ENCODE results near the gene RABAC1.
"Not testable (repeated sequence)": the region's sequence is repeated elsewhere in the genome, so short reads cannot be mapped to it uniquely, and the experiment has no call there.

Gene RABAC1

DNA sequence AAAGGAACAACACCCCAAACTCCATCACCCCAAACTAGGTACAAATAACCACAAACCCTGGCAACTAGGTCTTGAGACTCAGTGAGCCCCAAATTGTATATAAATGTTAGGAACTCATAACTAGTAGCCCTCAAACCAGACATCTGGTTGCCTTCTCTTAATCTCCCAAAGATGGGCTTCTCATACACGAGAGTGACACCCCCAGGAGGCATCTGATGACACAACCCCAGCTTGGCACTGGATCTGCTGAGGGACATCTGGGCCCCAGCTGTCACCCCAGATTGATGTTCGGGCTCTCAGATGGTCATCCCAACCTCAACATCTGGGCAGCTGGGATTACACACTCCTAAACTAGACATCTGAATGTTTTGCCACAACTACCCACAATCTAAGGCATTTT is 14.8 kb downstream of the RABAC1 start:
- DNase-seq, result no peak

DNA sequence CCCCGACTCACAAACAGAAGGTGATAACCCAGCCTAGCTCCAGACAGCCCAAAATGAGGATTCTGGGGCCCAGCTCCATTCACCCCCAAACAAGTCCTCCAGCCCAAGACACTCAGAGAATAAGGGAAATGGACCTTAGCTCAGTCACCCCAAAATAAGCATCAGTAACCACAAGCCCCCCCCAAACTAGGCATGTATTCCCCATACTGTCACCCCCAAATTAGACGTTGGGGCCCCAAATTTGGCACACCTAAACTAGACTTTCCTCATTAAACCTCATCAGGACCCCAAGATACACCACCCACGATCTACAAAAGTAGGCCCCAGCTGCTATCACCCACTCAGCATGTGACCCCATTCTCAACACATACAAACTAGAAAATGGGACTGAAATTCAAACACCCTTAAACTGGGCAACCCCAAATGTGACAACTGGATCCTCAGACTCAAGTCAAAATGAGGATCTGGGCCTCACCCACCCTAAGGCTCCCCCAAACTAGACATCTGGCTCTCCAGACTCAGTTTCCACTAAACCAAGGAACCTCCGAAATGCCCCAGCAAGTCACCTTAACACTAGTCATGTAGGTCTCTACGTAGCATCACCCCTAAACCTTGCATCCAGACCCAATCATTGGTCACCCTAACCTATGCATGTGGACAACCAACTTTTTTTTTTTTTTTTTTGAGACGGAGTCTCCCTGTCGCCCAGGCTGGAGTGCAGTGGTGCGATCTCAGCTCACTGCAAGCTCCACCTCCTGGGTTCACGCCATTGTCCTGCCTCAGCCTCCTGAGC is 17.5 kb downstream of the RABAC1 start:
- DNase-seq, result no peak

DNA sequence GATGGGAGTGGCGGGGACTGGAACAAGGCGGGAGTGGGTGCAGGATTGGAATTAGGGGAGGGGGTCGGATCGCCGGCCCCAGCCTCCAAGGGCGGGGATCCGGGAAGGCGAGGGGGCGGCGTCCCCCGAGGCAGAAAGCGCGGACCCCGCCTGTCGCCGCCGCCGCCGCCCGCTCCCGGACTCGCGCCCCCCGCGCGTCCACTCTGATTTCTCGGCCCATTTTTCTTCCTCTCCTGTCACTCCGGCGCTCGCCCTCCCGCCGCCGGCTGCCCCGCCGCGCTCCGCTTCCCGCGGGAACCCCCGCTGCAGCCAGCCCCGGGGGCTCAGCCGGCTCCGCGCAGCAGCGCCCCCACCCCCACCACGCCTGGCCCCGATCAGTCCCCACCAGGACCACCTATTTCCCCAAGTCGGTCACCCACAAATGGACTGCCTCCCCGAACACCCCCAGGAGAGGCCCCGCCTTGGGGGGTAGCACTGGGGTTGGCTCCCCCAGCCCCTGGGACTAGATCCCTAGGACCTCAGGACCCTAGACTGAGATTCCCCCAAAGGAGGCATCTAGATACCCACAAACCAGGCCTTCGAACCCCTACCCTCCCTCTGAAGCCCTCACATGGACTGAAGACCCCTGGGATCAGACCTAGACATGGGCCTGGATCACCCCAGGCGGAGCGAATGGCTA is 18.3 kb downstream of the RABAC1 start:
- no peak for DNase-seq

DNA sequence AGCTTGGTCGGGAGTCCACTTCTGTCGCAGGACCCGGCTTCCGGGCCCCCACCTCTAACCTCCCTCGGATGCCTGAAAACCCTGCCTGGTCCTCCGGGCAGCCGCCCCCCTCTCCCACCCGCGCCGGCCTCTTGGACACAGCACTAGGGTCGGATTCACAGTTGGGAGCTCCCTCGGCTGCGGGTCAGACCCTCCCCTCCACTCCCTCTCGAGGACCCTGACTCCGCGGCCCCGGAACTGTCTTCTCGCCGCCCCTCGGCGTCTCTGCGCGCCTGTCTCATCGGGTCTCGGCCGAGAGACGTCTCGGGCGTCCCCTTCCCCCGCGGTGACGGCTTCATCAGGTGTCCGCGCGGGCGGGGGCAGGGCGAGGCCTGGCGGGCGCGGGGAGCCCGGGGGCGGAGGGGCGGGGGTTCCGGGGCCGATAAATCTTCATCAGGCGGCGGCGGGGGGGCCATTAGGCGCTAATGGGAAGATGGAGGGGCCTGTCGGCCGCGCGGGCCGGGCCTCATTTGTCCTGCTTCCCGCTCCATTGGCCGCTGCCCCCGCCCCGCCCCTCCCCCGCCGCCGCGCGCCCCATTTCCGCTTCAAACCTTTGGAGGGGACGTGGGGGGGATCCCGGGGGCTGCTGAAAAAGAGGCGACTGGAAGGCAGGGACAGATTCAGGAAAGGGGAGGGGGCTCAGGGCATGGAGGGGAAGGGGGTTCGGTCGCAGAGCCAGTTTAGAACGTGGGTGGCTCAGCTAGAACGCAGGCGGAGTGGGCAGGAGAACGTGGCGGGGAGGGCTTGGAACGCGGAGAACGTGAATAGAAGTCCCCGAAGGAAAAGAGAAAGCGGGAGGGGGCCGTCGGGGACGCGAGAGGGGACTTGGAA is 19.0 kb downstream of the RABAC1 start:
- peak in 1 of 2 donors; percentile 31 for DNase-seq

DNA sequence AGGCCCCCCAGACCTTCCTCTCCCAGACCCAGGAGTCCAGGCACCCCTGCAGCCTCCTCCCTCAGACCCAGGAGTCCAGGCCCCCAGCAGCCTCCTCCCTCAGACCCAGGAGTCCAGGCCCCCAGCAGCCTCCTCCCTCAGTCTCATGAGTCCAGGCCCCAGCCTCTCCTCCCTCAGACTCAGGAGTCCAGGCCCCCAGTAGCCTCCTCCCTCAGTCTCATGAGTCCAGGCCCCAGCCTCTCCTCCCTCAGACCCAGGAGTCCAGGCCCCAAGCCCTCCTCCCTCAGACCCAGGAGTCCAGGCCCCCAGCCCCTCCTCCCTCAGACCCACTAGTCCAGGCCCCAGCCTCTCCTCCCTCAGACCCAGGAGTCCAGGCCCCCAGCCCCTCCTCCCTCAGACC is 19.9 kb downstream of the RABAC1 start:
- DNase-seq, result not testable (repeated sequence)

DNA sequence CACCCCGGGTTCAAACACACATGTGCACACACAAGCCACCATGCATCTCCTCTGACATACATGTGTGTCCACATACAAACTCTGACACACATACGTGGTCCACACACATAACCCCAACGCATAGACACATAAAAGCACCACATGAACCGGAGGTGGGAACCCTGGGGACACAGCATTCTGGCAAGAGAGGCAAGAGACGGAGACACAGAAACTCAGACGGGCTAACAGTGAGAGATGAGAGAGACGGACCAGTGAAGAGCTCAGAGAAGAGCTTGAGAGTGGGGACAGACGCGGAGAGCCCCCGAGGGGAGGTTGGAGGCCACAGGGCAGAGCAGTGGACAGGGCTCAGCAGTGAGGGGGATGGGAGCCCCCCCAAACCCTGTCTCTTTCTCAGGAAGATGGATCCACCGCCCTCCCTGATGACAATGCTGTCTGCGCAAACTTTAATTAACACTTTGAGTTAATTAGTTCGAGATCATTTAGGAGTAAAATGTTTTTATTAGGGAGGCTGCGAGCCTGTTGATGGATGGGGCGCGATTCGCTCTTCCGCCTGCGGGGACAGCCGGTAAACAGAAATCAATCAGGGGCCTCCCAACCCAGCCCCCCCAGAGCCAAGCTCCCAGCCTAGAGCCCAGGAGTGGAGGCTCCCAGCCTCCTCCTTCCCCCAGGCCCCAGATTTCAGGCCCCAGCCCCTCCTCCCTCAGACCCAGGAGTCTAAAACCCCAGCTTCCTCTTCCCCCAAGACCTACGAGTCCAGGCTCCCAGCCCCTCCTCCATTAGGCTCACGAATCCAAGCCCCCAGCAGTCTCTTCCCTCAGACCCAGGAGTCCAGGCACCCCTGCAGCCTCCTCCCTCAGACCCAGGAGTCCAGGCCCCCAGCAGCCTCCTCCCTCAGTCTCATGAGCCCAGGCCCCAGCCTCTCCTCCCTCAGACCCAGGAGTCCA is 21.3 kb downstream of the RABAC1 start:
- no peak for DNase-seq

DNA sequence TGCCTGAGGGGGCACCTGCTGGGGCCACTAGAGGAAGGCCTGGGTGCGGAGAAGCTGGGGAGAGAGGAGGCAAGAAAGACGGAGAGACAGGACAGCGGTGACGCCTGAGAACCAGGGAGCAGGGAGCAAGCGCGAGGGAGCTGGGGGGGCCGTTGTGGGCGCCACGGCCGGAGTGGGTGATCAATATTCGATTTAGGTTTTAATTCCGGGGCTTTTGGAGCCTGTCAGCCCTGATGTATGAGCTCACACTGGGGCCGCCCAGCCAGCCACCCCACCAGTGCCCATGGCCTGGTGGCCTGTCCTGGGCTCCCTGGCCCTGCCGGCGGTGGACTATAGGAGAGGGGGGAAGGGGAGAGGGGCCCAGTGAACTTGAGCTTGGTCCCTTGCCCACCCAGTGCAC is 22.2 kb downstream of the RABAC1 start:
- no peak for DNase-seq

DNA sequence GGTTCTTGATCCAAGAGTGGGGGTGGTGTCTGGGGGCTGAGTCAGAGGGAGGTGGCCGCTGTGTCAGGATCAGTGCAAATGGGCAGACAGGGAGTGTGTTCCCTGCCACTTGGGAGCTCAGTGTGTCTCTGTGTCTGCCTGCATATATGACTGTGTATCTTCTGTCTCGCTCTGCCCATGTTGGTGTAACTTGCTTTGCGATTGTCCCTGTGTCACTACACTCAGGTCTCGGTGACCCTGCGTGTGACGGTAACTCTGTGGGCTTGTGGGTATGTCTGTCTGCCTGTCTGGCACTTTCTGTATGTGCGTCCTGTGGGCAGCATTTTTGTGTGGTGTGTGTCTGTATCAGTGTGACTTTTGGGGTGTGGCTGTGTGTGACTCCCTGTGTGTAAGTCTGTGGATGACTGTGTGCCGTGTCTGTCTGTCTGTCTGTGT is 22.7 kb downstream of the RABAC1 start:
- DNase-seq, result no peak

DNA sequence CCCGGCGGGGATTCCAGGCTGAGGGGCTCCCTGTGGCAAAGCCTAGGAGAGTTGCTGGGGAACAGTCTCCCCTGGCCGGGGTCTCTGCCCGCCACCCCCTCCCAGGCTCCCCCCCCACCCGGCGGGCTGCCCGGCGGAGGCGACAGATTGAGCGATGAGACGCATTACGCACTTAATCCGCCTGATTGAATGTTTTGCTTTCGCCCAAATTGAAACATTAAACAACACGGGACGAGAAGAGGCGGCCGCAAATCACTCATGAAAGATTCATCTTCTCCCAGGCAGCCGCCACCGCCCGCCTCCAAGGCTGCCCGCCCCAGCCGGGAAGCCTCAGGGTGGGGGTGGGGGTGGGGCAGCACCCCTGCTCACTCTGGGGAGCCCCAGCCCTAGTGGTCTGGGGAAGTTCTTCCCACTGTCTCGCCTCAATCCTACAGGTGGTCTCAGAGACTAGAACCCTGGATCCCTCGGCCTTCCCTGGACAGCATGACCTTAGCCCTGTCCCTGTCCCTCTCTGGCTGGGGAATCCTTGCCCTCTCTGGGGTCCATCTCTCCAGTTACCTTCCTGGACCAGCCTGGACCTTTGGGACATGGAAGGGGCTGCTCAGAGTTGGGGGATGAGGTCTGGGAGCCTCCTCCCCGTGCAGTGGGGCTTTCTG is 23.2 kb downstream of the RABAC1 start:
- DNase-seq, result no peak

DNA sequence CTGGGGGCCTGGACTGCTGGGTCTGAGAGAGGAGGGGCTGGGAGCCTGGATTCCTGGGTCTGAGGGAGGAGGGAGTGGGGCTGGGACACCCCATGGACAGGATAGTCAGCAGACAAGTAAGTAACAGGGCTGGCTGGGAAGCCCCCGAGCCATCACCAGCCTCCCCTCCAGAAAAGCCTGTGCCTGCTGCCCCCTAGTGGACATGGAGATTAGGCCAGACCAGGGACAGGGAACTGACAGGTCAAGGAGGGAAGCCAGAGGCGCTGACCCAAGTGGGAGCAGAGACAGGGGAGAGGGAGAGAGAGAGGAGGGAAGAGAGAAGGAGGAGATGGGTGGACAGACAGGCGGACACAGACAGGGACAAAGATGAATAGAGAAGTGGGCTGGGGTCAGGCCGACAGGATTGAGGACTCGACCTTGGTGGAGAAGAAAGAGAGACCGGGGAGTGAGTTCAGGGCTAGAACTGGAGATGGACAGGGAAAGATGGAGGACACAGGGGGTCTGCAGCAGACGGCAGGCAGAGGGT is 24.2 kb downstream of the RABAC1 start:
- peak; percentile 63 to 64 for DNase-seq

DNA sequence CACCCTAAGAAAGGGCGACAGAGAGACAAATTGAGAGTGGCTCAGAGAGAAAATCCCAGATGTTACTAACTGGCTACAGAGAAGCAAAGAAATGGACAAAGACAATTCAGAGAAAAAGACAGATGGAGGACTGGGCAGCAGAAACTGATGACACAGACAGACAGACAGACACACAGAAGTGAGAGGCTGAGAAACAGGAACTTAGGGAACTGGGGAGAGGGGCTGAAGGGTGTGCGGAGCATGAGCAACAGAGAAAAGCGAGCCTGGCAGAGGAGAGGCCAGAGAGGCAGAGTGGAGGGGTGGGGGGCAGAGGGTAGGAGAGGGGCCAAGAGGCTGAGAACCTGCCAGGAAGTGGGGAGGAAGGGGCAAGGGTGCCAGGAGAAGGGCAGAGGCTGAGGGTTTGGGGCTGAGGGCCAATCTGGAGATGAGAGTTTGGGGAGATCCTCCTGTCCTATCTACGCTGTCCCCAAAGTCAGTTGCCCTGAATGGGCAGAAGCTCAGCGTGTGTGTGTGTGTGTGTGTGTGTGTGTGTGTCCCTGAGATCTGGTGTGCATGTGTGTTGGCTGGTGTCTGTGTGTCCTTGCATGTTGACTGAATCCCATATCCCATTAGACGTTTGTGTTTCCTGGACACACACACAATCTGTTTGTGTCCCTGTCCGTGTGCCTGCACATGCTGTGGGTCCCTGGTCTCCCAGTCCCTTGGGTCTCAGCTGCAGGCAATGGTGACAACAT is 25.3 kb downstream of the RABAC1 start:
- DNase-seq, result no peak

DNA sequence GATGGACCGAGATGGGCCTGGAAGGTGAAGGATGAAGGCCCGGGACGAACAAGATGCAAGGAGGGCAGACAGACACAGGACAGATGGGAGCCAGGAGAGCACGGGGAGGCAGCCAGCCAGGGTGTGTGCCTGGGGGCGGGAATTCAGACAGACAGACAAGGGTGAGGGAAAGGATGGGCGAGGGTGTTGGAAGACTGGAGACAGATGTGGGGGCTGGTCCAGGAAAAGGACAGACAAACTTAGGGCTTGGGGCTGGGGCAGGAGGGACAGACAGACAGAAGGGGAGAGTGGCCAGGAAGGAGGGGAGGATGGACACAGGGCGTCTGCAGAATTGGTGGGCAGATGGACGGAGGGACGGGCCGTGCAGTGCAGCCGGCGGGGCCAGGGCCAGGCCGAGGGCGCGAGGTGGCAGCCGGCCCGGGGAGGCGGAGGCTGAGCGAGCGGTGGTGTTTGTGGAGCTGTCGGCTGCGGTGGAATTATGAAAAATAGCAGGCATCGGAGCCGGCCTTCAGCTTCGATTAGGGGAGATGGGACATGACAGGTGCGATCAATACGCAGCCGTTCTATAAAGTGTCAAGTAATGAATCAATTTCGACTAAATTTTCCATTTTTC is 26.3 kb downstream of the RABAC1 start:
- no peak for DNase-seq

DNA sequence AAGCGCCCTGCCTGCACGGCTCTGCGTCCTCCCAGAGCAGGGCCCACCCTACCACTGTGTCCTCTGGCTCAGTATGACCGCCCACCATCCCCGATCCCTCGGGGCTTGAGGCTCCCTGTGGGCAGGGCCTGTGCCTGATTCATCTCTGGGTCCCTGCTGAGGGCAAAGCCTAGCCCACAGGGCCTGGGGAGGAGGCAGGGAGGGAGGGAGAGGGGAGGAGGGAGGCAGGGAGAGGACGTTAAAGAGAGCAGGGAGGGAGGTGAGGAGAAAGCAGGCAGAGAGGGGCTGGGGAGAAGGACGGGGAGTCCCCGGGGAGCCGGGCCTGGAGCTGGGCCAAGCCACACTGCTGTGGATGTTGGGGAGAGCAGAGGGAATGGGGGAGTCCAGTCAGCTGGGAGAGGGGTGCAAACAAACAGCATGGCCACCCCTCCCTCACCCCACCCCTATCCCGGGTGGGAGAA is 26.8 kb downstream of the RABAC1 start:
- no peak for DNase-seq

DNA sequence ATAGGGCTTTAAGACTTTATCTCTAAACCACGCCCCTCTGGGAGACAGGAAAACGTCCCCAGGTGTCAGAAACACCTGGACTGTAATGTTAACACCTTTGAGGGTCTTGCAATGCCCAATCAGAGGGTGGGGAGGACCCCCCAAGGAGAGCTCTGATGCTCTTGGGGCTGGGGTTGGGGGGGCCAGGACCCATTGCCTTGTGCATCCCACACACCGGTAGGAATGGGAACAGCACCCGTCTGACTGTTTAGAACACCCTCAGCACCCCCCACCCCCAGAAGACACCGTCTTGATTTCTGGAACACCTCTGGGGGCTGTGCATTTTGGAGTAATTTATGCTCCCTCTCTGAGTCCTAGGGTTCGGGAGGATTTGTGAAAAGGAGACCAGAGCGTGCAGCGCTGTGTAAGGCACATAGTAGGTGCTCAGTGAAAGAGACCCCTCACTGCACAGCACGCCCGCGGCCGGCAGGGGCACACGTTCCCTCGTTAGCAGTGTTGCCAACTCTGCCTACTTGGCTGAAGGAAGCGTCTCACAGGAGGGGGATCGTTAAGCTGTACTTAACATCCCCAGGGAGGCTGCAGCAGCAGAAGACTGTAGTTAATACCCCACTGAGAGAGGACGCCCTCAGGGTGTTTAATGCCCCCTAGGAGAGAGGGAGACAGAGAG is 28.1 kb downstream of the RABAC1 start:
- no peak for DNase-seq

DNA sequence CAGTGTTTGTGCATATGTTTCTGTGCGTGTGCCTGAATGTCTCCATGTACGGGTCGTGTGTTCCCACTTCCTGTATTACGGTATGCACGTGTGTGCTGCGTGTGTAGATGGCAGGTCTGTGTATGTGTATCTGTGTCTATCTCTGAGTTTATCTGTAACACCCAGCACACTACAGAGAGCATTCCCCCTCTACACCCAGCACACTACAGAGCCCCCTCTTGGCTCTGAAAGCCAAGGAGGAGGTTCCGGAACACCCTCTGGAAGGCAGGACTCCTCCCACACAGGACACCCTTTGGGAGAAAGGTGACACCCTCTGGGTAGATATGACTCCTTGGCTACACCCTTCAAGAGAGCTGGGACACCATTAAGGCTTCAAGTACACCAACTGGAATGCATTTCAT is 28.8 kb downstream of the RABAC1 start:
- no peak for DNase-seq

DNA sequence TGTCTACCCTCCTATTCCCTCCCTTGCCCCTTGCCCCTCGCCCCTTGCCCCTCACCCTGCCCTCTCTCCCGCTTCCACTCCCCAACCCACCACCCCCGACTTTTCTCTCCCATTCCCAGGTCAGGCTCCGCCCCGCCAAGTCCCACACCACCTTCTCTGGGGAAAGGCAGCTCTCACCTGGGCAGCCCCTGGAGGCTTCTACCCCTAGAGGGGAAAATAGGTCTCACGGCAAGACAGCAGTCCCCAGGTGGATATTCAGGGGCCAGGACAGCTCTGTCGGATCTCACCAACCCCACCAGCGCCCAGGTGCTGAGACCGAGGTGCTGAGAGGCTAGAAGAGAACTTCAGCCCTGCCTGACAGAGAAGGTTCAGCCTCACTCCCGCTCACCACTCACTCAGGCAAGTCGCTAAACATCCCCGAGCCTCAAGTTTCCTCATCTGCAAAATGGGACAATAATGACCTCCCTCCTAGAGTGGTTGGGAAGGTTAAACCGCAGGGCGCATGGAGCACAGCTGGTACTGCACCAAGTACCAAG is 29.5 kb downstream of the RABAC1 start:
- DNase-seq, result no peak

DNA sequence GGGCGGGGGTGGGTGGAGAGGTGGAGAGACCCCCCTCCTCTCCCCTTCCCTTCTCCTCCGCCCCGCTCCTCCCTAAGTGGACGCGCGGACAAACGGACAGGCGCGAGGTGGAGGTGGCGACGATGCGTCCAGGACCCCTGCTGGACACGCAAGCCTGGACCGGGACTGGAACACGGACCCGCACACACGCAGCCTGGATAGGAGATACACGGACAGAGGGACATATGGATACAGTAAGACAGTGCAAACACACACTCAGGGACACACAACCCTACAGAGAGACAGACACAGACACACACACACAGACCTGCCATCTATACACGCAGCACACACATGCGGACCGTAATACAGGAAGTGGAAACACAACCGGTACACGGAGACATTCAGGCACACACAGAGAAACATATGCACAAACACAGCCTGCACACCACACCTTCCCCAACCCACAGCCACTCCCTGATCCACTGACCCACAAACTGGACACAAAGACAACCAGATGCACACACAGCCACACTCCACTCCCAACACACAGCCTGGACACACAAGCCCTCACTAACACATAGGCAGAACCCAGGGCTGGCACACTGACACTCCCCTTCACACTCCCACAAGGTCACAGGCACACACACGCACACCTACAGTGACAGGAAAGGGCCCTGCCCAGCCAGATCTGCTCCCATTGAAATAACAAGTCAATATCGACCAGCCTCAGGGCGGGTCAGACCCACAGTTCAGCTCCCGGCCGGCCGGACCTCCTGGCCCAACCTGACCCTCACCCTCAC is 30.2 kb downstream of the RABAC1 start:
- DNase-seq, result no peak

DNA sequence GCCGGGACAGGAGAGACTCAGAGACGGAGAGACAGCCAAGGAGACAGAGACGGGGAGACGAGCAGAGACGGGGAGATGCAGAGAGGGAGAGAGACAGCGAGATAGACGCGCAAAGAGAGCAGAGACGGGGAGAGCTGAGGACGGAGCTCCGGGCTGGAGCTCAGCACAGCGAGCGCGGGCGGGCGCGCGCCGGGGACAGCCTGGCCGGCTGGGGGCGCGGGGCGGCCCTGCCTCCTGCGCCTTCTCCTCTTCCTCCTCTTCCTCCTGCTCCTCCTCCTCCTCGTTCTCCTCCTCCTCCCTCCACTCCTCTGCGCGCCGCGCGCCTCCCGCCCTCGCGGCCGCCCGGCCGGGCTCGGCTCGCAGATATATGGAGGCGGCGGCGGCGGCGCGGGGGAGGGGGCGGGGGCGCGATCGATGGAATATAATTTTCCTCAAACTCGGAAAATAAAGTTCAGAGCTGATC is 30.9 kb downstream of the RABAC1 start, which contains the start of gene ERFL:
Gene ERFL (minus strand): TSS at position 229 of the 463 bp plus-strand sequence. CDS start 15,530 bp downstream, outside the sequence.
- DNase-seq, result no peak
